HG03520 (cell line): ENCODE data around the gene CCNF.
"Not testable (repeated sequence)": the region's sequence is repeated elsewhere in the genome, so short reads cannot be mapped to it uniquely, and the experiment has no call there.

Experiments used
- ATAC-seq: cut with Tn5 transposase; IDR thresholded peaks from one replicate; pipeline ENCODE4 v1.9.1; 2021; ENCODE audit warnings: mild to moderate bottlenecking, moderate library complexity; ENCODE audit not compliant: unreplicated experiment

The CCNF gene

DNA sequence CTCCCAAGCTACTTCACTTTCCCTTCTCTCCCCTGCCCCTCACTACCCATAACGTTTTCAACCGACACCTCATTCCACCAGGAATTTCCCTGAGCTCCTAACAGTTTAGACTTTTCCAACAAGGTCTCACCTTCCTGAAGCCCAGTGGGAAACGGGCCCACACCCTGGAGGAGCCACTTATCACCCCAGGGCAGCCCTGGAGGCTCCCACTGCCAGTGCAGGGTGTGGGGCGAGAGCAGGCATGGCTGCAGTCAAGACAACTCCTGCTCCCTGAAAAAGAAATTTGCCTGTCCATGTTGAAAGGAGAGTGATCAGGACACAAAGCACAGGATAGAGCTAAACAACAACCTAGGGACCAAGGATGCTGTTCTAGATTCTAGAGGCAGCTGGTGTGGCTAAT lies 1.7 kb upstream of the CCNF start:
- no peak for ATAC-seq

DNA sequence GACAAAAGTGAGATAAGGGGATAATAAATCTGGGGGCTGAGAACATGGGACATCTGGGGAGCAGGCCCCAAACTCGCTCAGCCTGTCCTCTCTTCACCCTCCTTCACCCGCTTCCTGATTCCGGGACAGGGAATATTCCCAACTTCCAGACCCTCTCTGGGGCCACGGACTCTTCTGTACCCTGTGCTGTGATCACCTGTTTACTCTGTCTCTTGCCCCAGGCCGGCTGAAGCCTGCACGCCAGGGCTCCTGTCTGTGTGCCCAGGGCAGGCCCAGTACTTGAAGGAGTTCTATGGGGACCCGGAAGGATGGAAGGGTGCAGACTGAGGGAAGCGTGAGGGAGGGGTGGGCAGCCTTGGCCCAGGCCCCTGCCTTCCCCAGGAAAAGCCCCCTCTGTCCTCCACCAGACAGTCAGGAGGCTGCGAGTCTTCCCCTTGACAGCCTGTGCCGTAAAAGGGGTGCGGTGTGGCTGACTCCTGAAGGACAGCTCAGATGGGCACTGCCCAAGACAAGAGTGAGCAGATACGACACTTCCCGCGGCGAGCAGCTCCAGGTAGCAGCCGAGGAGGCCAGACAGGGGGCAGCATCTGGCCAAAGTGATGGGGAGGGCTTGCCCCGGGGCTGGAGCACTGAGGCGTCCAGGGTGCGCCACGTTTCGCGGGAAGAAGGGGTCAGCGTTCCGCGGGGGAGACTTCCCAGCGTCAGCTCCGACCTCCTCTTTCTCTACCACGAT lies 1.0 kb upstream of the CCNF start:
- no peak for ATAC-seq

DNA sequence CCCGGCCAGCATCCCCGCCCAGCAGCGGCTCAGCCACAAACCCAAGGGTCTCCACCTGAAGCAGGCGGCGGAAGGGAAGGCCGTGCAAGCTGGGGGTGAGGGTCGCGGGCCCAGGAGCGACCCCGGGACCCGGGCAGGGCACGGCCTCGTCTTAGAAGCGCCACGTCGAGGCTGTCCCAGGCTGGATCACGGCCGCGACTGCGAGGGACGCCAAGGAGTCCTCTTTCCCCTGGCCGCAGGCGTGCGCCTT lies 538 bp upstream of the CCNF start:
- ATAC-seq, result no peak

DNA sequence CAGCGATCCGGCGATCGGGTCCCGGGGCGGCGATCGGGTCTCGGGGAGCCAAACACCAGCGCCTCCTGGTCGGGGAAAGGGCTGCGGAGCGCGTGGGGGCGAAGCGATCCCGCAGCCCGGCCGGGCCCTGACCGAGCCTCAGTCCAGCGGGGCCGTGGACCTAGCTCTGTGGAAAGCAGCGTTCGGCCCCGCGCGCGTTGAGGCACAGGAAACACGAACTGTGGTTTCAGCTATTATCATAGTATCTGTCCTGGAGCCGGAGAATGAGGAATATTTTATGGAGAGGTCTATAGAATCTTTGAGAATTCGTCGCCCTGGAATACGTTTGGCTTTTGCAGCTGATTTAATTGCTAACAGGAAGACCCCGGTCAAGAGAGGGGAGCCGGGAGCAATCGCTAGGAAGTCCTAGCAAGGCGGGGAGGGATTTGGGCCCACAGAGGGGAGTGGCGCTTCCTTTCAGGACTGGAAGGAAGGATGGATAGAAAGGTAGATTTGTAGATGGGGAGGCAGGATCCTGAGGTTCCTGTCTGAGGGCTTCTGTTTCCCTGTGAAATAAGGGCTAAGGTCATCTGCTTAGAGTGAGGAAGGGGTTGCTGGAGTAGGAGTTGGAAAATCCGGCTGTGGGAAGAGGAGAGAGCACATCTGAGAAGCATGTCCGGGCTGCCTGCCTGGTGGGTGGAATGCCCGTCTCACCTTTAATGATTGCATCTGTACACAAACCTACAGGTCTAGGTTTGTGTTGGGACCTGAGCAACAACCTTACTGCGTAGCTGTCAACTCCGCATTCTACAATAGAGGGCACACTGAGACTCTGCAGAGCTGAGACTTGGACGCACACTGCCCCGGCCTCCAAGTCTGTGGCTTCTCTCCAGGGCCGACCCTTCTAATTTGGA lies 770 bp downstream of the CCNF start:
- ATAC-seq, result peak; percentile 7

DNA sequence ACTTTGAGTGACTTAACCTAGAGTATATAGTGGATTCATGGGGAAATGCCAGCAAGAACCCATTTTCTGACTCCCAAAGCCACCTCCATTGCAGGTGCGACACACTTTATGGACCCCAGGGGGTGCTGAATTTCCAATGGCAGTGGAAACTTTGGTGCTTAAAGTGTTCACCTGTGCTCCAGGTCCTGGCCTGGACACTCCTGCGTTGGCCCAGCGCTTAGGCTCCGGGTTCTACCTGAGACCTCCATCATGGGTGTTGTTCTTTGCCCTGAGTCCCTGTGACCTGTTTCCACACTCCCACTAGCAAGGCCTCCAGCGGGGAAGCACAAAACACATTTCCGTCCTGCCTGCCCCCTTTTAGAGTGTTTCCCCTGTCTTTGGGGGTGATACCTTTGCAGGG lies 3.0 kb downstream of the CCNF start:
- ATAC-seq, result no peak

DNA sequence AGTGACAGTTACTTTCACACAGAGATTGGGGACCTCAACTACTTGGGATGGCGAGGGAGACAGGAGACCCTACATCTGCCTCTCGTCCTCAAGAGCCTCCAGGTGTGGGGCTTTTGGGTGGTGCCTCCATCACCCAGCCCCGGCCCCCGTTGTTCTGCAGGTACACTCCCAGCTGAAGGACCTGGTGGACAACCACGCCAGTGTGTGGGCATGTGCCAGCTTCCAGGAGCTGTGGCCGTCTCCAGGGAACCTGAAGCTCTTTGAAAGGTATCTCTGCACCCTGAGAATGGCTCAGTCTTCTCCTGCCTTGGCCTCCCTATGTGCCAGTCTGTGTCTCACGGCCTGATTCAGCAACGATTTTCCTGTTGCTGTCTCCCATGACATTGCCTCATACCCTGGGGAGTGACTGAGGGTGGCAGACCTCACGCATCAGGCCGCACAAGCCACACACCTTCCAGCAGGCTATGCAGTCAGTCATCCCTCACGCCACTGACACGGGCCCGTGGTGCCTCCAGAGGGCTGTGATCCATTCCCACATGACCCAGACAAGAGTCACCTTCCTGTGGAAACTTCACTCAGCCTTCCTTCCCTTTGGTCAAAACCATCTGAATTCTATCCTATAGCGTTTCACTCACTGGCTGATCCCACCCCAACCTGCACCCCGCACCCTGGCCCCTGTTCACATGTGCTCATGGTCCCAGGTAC lies 3.7 kb downstream of the CCNF start:
- no peak for ATAC-seq

DNA sequence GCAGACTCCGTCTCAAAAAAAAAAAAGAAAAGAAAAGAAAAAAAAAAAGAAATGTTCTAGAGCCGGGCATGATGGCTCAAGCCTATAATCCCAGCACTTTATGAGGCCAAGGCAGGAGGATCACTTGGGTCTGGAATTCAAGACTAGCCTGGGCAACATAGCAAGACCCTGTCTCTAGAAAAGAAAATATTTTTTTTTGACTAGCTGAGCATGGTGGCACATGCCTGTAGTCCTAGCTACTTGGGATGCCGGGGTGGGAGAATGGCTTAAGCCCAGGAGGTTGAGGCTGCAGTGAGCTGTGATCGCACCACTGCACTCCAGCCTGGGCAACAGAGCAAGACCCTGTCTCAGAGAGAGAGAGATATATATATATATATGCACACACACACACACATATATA lies 6.0 kb downstream of the CCNF start:
- not testable (repeated sequence) for ATAC-seq

DNA sequence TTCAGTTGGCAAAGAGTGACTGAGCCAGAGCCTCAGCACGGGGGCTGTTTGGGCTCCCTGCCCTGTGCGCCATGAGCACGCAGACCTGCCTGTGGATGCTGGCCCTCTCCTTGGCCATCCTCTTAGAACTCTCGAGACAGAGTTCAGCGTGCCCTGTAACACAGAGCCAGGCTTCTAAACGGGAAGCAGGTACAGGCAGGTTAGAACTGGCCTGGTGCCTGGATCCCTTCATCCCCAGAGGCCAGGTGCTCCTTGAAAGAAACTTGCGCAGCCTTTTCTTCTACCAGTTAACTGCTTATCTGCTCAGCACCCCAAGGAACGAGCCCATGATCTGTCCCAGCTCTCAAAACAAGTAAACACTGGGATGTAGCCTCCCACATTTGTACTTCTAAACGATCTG lies 6.9 kb downstream of the CCNF start:
- ATAC-seq, result no peak

DNA sequence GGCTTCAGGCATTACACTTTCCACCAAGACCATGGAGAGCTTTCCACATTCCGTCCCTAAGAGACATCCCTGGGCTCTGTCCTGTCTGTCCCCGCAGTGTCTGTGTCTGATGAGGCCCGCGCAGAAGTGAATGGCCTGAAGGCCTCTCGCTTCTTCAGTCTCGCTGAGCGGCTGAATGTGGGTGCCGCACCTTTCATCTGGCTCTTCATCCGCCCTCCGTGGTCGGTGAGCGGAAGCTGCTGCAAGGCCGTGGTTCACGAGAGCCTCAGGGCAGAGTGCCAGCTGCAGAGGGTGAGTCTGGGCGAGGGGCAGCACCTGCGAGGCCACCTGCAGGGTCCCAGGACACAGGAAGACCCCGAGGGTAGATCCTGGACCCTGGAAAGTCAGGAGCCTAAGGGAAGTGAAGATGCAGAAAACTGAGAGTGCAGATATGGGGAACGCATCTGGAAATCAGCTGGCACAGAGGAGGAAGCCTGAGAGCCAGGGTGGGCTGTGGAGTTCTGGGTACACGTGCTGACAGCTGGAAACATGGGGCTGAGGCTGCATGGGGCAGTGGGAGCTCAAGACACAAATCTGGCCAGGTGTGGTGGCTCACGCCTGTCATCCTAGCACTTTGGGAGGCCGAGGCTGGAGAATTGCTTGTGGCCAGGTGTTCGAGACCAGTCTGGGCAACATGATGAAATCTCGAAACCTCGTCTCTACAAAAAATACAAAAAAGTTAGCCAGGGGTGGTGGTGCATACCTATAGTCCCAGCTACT lies 8.0 kb downstream of the CCNF start:
- no peak for ATAC-seq

DNA sequence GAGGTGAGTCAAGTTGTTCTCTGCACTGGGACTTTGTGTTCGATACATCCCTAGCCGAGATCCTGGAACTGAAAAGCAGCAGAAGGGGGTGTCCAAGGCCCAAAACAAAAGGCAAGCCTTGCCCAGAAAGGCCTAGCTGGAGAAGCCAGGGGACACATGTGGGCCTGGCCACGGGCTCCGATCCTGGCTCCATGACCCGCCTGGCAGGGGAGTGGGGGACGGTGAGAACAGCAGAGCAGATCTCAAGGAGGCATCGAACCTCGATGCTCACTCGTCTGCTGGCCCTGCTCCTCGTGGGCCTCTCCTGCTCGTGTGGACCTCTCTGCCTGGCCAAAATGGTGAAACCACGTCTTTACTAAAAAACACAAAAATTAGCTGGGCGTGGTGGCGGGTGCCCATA lies 8.9 kb downstream of the CCNF start:
- no peak for ATAC-seq

DNA sequence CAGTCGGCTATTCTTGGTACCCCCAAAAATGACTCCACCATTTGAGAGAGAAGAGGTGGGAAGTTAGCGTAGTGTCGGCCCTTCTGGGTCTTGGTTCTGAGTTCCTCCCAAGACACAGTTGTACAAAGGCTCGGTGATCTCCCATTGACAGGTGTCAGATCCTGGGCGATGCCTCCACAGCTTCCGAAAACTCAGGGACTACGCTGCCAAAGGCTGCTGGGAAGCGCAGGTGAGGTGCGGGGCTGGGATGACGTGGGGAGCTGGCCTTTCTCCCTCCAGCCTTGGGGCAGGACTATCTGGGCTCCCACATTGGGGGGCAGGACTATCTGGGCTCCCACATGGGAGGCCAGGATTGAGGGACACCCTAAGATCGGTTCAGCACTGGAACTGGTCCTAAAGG lies 10.4 kb downstream of the CCNF start:
- ATAC-seq, result no peak

DNA sequence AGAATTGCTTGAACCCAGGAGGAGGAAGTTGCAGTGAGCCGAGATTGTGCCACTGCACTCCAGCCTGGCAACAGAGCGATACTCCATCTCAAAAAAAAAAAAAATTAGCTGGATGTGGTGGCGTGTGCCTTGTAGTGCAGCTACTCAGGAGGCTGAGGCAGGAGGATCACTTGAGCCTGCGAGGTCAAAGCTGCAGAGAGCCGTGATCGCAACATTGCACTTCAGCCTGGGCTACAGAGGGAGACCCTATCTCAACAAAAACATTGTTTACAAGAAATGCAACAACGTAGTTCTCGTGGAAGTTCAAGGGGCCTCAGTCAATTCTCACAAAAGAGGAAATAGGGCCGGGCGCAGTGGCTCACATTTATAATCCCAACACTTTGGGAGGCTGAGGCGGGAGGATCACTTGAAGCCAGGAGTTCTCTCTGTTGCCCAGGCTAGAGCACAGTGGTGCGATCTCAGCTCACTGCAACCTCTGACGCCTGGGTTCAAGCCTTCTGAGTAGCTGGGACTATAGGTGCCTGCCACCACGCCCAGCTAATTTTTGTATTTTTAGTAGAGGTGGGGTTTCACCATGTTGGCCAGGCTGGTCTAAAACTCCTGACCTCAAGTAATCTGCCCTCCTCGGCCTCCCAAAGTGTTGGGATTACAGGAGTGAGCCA lies 12.0 kb downstream of the CCNF start:
- not testable (repeated sequence) for ATAC-seq

DNA sequence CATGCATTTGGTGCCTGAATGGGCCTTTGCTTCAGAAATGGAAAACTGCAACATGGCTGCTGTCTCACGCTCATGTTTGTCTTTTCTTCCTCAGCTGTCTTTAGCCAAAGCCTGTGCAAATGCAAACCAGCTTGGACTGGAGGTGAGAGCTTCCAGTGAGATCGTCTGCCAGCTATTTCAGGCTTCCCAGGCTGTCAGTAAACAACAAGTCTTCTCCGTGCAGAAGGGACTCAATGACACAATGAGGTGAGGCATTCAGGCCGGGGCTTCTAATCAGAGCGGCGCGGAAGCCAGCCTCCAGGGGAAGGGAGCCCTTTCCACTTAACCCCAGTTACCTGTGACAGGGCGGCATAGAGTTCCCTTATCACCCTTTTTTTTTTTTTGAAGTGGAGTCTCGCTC lies 14.3 kb downstream of the CCNF start:
- ATAC-seq, result no peak

DNA sequence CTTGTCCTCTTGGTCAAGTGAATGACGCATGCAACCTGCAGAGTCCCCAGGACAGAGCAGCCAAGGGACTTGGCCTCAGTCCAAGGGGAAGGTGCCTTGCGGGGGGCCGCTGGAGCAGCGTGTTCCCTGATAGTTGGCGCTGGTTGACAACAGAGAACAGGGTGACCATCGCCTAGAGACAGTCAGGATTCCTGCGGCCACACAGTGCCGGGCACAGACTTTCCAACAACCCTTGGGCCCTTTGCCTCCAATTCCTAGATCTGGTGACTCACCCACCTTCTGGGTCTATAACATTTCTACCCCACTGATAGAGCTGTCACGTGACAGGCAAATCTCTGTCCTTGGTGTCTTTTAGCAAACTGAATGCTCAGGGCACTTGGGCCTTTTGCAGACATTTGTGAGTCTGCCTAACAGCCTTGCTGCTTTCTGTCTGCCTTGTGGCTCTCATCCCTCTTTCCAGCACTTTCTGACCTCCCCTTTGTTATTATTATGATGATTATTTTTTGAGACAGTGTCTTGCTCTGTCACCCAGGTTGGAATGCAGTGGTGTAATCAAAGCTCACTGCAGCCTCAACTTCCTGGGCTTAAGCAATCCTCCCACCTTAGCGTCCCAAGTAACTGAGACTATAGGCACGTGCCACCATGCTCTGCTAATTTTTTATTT lies 18.8 kb downstream of the CCNF start:
- ATAC-seq, result no peak

DNA sequence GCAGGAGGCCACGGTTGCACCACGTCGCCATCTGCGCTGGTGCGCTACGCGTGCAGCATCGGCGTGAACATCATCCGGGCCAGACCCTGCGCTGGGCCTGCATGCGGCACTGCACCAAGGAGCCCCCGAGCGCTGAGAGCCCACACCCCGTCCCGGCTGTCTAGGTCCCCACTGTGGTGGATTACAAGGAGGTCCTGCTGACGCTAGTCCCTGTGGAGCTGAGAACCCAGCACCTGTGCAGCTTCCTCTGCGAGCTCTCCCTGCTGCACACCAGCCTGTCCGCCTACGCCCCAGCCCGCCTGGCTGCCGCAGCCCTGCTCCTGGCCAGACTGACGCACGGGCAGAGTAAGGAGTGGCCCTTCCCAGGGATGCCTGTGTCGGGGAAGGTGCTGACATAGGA lies 19.9 kb downstream of the CCNF start:
- no peak for ATAC-seq

DNA sequence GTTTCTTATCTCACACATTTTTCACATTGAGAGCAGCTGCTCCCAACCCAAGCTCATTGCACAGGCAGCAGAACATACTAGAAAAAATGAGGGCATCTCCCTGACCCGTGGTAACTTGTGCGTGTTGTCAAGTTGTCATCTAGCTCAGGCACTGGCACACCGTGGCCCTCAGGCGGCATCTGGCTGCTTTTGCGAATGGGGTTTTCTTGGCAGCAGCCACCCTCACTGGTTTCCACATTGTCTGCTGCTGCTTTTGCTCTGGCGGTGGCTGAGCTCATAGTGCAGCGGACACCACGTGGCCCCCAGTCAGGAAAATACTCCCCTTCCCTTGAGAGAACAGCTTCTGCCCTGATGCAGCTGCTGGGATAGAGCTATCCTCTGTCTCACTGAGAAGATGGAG lies 21.3 kb downstream of the CCNF start:
- ATAC-seq, result no peak

DNA sequence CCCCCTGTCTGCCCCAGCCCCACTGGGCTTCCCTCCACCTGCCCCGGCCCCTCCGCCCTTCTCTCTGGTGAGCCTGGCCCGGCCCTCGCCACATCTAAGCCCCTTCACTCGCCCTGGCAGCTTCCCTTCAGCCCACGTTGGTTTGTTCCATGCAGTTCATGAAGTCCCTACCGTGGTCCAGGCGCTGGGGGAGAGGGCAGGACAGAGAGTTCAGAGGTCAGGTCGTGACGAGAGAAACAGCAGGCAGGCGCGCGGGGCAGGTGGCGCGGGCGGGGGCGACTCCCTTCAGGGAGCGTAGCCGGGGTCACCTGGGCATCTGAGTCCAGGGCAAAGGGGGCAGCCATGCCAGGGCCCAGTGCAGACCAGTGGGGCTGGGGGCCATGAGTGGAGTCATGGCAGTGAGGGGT lies 21.7 kb downstream of the CCNF start:
- ATAC-seq, result no peak

DNA sequence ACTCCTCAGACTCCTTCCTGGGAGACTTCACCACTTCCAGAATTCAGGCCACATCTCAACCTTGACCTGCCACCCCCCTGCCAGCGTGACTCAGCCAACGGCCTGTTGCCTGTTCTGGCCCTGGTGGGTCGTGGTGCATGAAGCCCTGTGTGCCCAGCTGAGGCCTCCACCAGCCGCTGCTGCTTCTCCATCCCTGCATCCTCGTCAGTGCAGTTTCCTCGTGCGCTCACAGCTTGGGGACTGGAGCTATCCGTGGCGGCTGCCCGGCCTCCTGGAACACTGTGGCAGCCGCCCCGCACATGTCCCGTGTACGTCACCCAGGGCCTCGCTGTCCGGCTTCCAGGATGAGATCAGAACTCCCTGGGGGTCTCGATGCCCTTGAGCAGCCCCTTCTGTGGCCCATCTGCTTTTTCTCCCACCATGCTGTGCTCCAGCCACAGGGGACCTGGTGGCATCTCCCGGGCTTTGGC lies 22.6 kb downstream of the CCNF start:
- ATAC-seq, result no peak

DNA sequence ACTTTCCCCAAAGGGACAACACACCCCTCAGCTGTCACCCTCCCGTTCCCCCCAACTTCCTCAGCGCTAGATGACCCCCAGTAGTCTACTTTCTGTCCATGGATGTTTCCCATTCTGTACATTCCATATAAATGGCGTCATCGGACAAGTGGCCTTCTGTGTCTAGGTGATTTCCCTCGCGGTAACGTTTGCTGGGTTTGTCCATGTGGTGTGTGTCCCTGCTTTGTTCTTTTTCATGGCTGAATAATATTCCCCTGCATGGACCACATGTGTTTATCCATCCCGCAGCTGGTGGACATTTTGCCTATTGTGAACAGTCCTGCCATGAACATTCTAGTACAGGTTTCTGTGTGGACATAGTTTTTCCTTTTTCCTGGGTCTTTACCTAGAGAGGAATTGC lies 23.4 kb downstream of the CCNF start:
- no peak for ATAC-seq
